Measurements from ENCODE around the gene CAMTA1.

DNA sequence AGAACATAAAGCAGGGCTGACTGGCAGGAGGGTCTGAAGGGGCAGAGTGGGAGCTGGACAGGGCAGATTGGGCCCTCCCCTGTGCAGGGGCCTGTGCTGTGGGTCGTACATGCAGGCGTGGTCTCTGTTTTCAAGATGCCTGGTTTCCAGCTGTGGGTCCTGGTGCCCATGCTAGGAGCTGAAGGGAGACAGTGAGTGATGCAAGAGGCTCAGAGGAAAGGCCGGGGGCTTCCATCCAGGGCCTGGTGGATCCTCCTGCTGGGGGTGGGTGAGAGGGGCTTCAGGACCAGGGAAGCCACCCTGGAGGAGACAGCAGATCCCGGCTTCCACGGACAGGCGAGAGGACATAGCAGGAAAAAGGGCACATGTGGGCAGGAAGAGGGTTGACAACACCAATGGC is 636.8 kb downstream of the CAMTA1 start:
- no peak for TF ChIP-seq POLR2AphosphoS5 (IDR thresholded peaks at IDR 0.05)
- no peak for TF ChIP-seq POLR2A (IDR thresholded peaks at IDR 0.05)
- TF ChIP-seq, protein P1, sequence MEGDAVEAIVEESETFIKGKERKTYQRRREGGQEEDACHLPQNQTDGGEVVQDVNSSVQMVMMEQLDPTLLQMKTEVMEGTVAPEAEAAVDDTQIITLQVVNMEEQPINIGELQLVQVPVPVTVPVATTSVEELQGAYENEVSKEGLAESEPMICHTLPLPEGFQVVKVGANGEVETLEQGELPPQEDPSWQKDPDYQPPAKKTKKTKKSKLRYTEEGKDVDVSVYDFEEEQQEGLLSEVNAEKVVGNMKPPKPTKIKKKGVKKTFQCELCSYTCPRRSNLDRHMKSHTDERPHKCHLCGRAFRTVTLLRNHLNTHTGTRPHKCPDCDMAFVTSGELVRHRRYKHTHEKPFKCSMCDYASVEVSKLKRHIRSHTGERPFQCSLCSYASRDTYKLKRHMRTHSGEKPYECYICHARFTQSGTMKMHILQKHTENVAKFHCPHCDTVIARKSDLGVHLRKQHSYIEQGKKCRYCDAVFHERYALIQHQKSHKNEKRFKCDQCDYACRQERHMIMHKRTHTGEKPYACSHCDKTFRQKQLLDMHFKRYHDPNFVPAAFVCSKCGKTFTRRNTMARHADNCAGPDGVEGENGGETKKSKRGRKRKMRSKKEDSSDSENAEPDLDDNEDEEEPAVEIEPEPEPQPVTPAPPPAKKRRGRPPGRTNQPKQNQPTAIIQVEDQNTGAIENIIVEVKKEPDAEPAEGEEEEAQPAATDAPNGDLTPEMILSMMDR (IDR thresholded peaks at IDR 0.05) = no peak

All from stomach (tissue), 4 donors.